GM12892 (cell line): ENCODE measurements around the gene BORCS5.

Experiments
- POLR2A ChIP-seq: IDR thresholded peaks from 2 replicates; pipeline ENCODE4 v1.6.1; 2011; ENCODE audit warnings: low read depth, low read length, control low read depth
- POLR2AphosphoS5 ChIP-seq: IDR thresholded peaks from 2 replicates; pipeline ENCODE4 v1.6.1; 2011; ENCODE audit warnings: low read depth, low read length, control low read depth
- TAF1 ChIP-seq: IDR thresholded peaks from 2 replicates; pipeline ENCODE4 v1.6.1; 2011; ENCODE audit warnings: low read depth, mild to moderate bottlenecking, control low read depth, low read length, borderline replicate concordance

- TF ChIP-seq POLR2AphosphoS5 (no peak), POLR2A (no peak), TAF1 (no peak)
Observed at GRCh38 chr12:12506496-12506890, 149.6 kb downstream of the BORCS5 start.
